HG02943 (cell line): ENCODE data around the gene SHANK2.

Source experiments
- ATAC-seq: cut with Tn5 transposase; IDR thresholded peaks from one replicate; pipeline ENCODE4 v1.9.1; 2021; ENCODE audit warnings: mild to moderate bottlenecking, low read depth, moderate library complexity; ENCODE audit not compliant: unreplicated experiment

Gene SHANK2

GRCh38 chr11:71269603-71270511 is 17.5 kb upstream of the SHANK2 start:
- ATAC-seq, result no peak

DNA sequence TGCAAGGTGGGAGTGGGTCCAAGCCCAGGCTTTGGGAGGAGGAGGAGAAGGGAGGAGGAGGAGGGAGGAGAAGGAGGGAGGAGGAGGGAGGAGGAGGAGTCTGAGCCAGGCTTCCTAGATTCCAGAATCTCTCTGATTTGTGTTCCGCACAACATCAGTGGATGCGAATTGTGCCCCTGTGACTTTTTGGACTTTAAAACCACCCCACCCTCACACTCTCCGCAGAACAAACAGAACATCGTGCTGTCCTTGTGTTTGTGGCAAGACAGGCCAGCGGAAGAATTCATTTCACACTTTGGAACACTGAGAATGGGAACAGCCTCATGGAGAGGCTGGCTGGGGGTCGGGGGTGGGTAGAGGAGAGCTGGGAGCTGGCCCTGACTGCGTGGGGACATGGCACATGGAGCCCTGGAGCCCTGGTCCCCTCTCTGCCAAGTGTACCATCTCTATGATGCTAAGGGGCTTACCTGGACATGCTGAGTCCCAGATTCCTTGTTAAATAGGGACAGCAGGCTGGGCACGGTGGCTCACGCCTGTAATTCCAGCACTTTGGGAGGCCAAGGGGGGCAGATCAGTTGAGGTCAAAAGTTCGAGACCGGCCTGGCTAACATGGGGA is 16.4 kb upstream of the SHANK2 start:
- ATAC-seq, result no peak

DNA sequence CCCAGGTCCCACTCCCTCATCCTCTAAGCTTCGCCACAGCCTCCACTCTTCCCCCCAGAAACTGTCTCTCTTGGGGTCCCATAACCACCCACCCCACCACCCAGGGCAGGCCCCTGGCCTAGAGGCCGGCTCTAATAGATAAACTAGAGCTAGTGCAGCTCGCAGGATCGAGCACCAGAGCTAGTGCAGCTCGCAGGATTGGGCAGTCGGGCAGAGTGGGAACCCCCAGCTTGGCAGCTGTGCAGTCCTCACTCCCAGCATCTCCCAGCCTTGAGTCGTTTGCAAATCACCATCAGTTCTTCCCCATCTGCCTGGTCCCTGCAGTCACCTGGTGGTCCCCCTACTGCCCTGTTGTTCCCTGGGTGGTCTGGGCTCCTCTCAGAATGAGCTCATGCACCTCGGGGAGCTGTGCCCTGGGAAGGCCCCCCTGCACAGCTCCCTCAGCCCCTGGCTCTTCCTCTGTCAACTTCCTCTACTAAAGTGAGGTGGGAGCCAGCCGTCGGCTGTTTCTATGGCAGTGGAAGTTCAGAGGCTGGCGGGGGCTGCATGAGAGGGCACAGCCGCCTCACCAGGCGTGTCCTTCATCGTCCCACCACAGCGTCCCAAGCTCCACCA is 15.5 kb upstream of the SHANK2 start:
- no peak for ATAC-seq

DNA sequence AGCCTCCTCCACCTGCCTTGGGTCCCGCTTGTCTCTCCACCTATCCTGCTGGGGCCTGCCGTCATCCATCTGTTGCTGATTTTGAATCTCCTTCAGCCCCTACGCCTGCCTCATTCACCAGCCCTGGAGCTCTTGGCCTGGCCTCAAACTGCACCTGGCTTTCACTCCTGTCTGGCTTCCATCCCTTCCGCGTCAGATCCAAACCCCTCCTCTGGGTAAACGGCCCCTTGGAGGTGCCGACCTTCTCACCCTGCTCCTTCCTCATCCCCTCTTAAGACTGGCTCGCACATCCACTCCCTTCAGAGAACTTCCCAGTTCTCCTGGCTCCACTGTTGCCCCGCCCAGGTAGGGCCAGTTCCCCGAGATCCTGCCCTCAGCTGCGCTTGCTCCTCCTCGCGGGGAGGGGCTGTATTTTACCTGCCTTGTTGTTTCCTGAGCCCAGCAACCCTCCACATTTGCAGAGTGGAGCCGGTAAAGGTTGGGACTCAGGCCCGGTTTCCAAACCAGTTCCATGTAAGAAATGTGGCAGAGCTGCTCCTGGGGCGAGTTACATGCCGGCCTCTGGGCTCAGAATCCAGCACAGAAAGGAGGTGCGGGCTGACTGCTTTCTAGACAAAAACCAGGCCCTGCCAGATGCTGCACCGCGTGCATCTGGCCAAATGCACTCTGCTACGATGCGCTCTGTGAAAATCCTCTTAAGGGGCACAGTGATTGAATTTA is 13.9 kb upstream of the SHANK2 start:
- no peak for ATAC-seq

GRCh38 chr11:71265559-71266092 is 13.2 kb upstream of the SHANK2 start:
- no peak for ATAC-seq

DNA sequence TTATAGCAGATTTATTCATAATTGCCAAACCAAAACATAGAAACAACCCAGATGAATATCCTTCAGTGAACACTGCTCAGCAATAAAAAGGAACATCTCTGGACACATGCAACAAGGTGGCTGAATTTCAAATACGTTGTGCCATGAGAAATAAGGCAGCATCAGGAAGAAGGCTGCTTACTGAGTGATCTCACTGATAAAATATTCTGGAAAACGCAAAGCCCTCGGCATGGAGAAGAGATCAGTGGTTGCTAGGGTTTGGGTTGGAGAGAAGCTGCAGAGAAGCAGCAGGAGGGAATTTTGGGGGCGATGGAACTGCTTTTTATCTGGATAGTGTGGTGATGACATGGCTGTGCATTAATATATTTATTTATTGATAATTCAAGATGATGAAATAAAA is 11.0 kb upstream of the SHANK2 start:
- no peak for ATAC-seq

DNA sequence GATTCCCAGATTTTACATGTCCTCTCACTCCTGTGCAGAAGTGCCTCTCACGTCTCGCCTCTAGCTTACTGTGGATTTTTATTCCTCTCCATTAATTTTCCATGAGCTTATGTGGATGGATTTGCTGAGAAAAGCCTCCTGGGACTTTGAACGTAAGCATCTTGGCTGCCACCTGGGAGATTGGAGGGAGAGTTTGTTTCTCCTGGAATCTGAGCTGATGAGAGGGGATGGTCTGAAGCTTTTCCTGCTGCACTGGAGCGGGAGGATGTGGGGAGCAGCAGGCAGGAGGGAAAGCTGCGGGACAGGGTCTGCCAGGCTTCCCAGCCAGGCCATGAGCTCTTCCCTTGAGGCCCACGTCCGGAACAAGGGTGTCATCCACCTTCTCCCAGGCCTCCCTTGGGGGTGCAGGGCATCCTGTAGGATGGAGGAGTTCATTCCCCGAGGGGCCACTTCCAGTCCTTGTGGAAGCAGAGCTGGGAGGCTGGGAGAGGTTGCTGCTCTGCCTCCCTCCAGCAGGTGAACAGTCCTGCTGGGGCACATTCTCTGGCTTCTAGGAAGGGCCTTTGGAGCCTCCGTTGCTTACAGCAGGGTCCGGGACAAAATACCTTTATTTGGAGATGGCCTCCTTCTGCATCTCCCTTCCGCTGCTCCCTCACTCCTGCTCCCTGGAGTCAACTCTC is 3.6 kb upstream of the SHANK2 start:
- ATAC-seq, result no peak

DNA sequence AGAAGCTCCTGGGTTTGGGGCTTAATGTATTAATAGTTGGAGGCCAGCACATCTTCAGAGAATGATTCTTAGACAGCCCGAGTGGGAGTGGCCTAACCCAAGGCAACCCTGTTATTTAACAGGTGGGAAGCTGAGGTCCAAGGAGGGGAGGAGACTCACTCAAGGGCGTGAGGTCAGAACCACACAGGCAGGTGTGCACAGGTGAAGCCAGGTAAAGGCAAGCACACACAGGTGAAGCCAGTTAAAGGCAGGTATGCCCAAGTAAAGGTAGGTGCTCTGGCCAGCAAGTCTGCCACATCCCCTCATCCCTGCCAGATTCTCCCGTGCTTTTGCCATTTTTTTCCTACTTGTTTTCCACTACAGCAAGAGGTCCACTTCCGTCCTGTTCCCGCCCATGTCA is 2.9 kb upstream of the SHANK2 start:
- ATAC-seq, result no peak

GRCh38 chr11:71253794-71254193 is 1.4 kb upstream of the SHANK2 start:
- ATAC-seq, result no peak

GRCh38 chr11:71252770-71253730 is 673 bp upstream of the SHANK2 start:
- ATAC-seq, result no peak

DNA sequence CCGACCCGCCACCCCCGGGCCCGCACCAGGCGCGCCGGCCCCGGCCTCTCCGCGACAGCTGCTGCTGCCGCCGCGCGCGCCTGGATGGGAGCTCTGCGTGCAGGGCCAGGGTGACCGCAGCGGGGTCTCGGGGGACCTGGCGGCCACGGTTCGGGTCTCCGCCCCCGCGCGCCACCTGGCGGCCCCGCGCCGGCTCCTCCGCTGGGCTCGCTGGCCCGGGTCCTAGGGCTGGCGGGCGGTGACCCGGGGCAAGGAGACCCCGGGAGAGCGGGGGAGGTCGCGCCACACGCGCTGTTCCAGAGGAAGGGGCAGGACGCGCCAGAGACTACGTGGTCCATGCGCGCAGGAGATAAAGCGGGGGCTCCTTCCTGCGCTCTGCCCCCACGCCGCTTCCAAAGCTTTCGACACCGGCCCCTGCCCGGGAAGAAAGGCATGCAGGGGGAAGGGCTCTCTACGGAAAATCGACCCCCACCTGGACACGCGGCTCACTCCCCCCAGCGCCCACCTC is 562 bp downstream of the SHANK2 start:
- no peak for ATAC-seq

- ATAC-seq, result no peak
These were observed 1.1 kb downstream of the SHANK2 start for GRCh38 chr11:71251151-71251721.

DNA sequence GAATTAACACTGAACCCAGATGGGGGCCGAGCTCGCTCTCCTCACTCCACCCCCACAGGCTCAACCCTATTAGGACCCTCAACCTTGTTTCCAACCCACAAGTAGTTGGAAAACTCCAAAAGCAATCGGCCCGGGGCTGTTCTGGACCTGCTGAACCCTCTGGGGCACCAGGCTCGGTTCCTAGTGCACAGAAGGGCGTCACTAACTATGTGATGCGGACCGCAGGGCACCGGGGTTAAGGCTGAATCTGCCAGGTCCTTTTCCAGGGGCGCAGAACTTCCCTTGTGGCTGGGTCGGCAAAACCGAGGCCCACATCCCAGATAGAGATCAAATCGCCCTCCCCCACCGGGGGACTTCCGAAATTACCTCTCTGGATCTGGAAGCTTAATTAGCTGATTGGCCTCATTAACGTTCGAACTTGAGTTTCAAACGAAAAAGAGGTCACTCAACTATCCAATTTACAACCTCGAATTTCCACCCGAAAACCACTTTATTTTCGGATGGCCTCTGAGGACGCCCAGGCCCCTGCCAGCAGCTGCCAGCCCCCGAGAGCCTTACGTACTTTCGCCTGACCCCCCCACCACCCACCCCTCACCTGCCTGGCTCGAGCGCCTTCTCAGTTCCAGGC is 1.7 kb downstream of the SHANK2 start:
- no peak for ATAC-seq

DNA sequence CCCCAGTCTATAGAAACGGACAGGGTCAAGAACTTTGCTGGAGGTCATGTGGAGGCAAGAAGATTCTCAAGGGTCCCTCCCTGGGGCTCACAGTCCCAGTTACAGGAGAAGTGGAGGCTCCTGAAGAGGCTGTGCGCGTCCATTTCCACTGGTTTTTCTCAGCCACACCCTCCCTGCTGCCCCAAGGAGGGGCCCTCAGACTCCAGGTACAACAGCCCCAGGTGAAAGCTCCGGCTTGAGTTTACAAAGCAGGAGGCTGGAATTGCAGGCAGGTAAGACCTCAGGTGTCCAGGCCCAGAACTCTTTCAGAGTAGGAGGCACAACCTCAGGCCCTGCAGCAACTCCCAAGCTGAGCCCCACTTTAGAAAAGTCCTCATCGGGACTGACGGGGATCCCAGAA is 3.1 kb downstream of the SHANK2 start:
- no peak for ATAC-seq

DNA sequence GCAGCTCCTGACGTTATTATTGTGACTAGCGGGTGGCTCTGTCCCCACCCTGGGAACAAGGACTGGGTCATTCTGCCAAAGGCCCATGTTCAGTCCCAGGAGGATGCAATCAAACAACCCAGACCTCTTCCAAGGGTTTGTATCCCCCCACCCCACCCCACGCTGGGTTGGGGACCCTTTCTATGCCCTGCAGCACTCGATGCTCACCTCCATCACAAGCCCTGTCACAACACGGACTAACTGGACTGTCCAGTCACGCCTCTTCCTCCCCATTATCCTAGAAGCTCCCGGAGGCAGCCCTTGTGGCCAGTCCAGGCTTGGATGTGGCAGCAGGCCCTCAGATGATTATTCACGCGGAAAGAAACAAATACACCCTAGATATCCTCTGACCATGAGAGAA is 3.7 kb downstream of the SHANK2 start:
- no peak for ATAC-seq

DNA sequence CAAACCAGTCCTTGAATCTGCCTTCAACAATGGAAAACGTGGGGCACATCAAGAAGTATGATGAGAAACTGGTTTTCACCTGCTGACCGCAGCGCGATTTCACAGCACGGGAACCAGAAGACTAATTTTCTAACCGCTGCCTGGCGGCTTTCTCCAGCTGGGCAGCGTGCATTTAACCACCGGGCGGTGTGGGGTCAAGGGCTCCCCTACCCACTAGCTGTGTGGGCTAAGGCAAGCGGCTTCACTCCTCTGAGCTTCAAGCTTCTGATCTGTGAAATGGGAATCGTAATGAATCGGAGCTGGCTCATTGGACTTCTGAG is 4.2 kb downstream of the SHANK2 start:
- ATAC-seq, result no peak

DNA sequence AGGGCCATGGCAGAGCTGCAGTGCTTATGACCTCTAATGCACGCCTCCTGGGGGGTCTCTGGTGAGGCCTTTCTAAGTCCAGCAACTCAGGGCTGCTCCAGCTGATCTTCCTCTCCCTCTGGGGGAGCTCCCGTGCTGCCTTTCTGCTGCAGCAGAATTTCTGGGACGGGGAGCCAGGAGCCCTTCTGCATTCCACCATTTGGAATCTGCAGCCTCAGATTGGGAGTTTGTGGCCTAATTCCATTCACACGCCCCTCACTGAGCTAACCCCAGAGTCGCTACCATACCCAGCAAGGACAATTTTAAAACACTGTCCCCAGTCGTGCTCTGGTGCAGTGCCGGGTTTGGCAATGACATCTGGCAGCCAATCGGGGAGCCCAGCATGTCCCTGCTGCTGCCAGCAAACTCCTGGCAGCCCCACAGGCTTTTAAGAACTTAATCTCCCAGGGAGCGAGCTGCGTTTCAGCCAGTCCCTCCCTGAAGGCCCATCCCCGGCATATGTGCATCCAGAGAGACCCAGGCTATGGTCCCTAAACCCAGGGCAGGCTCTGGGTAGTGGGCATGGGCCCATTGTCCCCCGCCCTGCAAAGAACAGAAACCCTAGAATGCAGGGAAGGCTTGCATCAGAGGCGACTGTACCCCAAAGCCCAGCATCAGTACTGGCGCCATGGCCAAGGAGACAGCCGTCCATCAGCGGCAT is 4.7 kb downstream of the SHANK2 start:
- no peak for ATAC-seq

DNA sequence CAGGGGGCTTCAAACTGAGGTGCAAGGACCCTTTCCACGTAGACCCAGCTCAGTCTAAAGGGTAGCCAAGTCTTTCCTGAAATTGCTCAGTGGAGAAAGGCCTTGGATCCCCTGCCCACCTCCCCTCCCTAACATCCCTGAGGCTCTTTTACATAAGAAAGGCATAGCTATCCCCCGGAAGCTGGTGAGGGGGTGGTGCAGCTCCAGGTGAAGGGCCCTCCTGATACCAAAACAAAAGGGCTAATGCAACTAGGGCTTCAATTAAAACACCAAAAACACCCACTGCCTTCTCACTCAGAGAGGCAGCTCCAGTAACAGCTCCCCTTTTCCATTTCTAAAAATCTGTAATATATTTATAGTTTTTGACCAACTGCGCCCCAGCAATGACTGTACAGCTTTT is 5.8 kb downstream of the SHANK2 start:
- ATAC-seq, result no peak
